HL-60 (cell line): ENCODE data around the gene SETBP1.
A peak's percentile ranks its signal among the peaks of the same experiment; 100 is the strongest.

Experiments used
- DNase-seq, 2 experiments: peaks; one replicate each; pipeline ENCODE4 v3.0.0-alpha.2; 2010 to 2020; ENCODE audit warnings: low read depth in 1 of 2, low spot score in 1 of 2
- H3K27ac ChIP-seq: fragments of 250-450 bp; sonication (Bioruptor Pico); replicated peaks from 2 replicates; pipeline ENCODE4 v1.5.1; 2020; ENCODE audit warnings: mild to moderate bottlenecking, moderate library complexity
- H3K27me3 ChIP-seq: fragments of 250-450 bp; sonication (Bioruptor Pico); 2 replicates; pipeline ENCODE4 v1.5.1; 2021; ENCODE audit warnings: mild to moderate bottlenecking, moderate library complexity; ENCODE audit not compliant: insufficient read depth, poor library complexity, severe bottlenecking
- H3K4me3 ChIP-seq: replicated peaks from 2 replicates; pipeline ENCODE4 v1.5.1; 2011; ENCODE audit warnings: mild to moderate bottlenecking, control low read depth, low read length; ENCODE audit not compliant: insufficient read depth
- GABPA ChIP-seq: IDR thresholded peaks from 2 replicates; pipeline ENCODE4 v1.6.1; 2012; ENCODE audit warnings: low read depth
- POLR2AphosphoS5 ChIP-seq: IDR thresholded peaks from 2 replicates; pipeline ENCODE4 v1.6.1; 2012; ENCODE audit warnings: low read depth
- SPI1 ChIP-seq: IDR thresholded peaks from 2 replicates; pipeline ENCODE4 v1.6.1; 2012; ENCODE audit warnings: low read depth, mild to moderate bottlenecking, borderline replicate concordance
- TF ChIP-seq, protein P1 (sequence below): IDR thresholded peaks from one replicate; pipeline ENCODE4 v1.5.1; 2011; ENCODE audit warnings: low read length, control low read depth, inconsistent platforms; ENCODE audit not compliant: insufficient read depth
- TF ChIP-seq, protein P2 (sequence below): IDR thresholded peaks from 2 replicates; pipeline ENCODE4 v1.6.1; 2012; ENCODE audit warnings: low read depth; ENCODE audit not compliant: insufficient replicate concordance

SETBP1 gene

DNA sequence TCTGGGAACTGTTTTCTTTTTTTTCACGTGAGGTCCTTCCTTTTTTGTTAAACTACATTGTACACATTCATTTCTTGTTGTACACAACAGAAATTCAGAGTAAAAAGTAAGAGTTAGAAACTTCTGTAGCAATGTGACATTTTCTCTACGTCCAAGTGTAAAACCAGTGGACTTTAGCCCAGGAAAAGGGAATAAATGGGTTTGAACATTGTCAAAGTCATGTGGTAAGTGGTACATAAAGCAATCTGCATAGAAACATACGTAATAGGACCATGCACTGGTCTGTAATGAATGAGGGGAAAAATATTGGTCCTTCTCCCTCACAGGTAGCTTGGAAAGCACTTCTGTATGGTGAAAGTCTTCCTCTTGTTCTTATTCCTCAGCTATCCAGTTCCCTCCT lies 421.4 kb downstream of the SETBP1 start:
- TF ChIP-seq GABPA (no peak), SPI1 (no peak), POLR2AphosphoS5 (no peak)
- TF ChIP-seq, protein P1, sequence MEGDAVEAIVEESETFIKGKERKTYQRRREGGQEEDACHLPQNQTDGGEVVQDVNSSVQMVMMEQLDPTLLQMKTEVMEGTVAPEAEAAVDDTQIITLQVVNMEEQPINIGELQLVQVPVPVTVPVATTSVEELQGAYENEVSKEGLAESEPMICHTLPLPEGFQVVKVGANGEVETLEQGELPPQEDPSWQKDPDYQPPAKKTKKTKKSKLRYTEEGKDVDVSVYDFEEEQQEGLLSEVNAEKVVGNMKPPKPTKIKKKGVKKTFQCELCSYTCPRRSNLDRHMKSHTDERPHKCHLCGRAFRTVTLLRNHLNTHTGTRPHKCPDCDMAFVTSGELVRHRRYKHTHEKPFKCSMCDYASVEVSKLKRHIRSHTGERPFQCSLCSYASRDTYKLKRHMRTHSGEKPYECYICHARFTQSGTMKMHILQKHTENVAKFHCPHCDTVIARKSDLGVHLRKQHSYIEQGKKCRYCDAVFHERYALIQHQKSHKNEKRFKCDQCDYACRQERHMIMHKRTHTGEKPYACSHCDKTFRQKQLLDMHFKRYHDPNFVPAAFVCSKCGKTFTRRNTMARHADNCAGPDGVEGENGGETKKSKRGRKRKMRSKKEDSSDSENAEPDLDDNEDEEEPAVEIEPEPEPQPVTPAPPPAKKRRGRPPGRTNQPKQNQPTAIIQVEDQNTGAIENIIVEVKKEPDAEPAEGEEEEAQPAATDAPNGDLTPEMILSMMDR: no peak
- TF ChIP-seq, protein P2, sequence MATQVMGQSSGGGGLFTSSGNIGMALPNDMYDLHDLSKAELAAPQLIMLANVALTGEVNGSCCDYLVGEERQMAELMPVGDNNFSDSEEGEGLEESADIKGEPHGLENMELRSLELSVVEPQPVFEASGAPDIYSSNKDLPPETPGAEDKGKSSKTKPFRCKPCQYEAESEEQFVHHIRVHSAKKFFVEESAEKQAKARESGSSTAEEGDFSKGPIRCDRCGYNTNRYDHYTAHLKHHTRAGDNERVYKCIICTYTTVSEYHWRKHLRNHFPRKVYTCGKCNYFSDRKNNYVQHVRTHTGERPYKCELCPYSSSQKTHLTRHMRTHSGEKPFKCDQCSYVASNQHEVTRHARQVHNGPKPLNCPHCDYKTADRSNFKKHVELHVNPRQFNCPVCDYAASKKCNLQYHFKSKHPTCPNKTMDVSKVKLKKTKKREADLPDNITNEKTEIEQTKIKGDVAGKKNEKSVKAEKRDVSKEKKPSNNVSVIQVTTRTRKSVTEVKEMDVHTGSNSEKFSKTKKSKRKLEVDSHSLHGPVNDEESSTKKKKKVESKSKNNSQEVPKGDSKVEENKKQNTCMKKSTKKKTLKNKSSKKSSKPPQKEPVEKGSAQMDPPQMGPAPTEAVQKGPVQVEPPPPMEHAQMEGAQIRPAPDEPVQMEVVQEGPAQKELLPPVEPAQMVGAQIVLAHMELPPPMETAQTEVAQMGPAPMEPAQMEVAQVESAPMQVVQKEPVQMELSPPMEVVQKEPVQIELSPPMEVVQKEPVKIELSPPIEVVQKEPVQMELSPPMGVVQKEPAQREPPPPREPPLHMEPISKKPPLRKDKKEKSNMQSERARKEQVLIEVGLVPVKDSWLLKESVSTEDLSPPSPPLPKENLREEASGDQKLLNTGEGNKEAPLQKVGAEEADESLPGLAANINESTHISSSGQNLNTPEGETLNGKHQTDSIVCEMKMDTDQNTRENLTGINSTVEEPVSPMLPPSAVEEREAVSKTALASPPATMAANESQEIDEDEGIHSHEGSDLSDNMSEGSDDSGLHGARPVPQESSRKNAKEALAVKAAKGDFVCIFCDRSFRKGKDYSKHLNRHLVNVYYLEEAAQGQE: no peak
- no peak for DNase-seq

DNA sequence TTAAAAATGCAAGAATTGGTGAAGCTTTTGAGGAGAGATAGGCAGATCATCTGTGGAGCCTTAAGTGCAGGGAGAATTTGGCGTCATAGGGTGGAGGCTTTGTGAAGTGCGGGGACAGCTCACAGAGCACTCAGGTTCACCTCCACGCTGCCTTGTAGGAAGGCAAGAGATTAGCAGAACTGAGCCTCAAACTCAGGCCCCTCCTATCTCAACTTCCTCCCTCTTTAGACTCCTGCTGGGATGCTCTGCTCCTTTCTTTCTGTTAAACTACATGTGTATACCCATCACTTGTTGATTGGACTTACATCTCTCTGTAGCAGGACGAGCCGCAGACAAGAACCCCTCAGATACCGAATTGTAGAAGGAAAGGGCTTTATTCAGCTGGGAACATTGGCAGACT lies 422.2 kb downstream of the SETBP1 start:
- DNase-seq: no peak
- Histone ChIP-seq H3K27me3 (no peaks in the 10 kb centered on the region), H3K27ac (no peak overlapping the region), H3K4me3 (no peak overlapping the region)
- TF ChIP-seq, protein P1: no peak
- TF ChIP-seq, protein P2: no peak
- TF ChIP-seq POLR2AphosphoS5: no peak

More for the DNA sequence above, 421.4 kb downstream of the SETBP1 start:
- no peaks in the 10 kb centered on the region for H3K27me3 ChIP-seq
- no peak overlapping the region for H3K27ac ChIP-seq
- H3K4me3 ChIP-seq: no peak overlapping the region

DNA sequence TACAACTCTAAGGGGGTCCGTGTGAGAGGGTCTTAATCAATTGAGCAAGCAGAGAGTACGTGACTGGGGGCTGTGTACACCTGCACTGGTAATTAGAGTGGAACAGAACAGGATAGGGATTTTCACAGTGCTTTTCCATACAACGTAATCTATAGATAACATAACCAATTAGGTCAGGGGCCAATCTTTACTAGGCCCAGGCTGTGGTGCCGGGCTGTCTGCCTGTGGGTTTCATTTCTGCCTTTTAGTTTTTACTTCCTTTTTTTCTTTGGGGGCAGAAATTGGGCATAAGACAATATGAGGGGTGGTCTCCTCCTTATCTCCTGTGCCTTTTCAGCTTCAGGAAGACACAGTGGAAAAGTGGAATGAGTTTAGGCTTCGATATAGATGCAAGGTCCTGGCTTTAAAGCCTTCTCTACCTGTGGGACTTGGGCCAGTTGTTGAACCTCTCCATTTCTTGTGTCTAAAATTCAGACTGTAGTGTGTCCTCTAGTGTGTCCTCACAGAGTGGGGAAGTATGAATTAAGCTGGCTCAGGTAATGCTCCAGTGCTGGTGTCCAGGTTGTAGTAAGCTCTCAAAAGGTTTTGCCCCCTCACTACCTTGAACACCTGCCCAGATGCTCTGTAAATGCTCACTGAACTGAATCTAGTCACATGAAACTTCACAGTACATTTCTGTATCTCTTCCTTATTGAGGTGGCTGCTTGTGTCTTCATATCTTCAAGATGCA lies 422.8 kb downstream of the SETBP1 start:
- H3K27ac ChIP-seq: no peak overlapping the region
- TF ChIP-seq, protein P2: no peak
- TF ChIP-seq SPI1 (no peak), POLR2AphosphoS5 (no peak), GABPA (no peak)
- TF ChIP-seq, protein P1: no peak
- no peak overlapping the region for H3K4me3 ChIP-seq
- peak in 1 of 2 experiments; percentile 22 for DNase-seq
- no peaks in the 10 kb centered on the region for H3K27me3 ChIP-seq
